SHP77 (cell line): ENCODE data around the gene TUFT1.
"Not testable (repeated sequence)": the region's sequence is repeated elsewhere in the genome, so short reads cannot be mapped to it uniquely, and the experiment has no call there.

Source experiments
- DNase-seq, 2 experiments: peaks; one replicate each; lab custom pipeline; 2025; lab: John Stamatoyannopoulos, UW

The TUFT1 gene

GRCh38 chr1:151512326-151512725 is 27.8 kb upstream of the TUFT1 start:
- DNase-seq: no peak

GRCh38 chr1:151512801-151513625 is 27.1 kb upstream of the TUFT1 start:
- no peak for DNase-seq

GRCh38 chr1:151513626-151514121 is 26.4 kb upstream of the TUFT1 start:
- DNase-seq: peak in 1 of 2 experiments; percentile 14

GRCh38 chr1:151514366-151514765 is 25.7 kb upstream of the TUFT1 start:
- DNase-seq: no peak

GRCh38 chr1:151515265-151515664 is 24.8 kb upstream of the TUFT1 start:
- DNase-seq: no peak

- no peak for DNase-seq
These were observed 24.0 kb upstream of the TUFT1 start for GRCh38 chr1:151516031-151516511.

GRCh38 chr1:151518431-151518830 is 21.7 kb upstream of the TUFT1 start:
- DNase-seq: no peak

GRCh38 chr1:151518936-151519335 is 21.2 kb upstream of the TUFT1 start:
- no peak for DNase-seq

GRCh38 chr1:151519667-151520066 is 20.4 kb upstream of the TUFT1 start:
- DNase-seq: no peak

- no peak for DNase-seq
These were observed 19.8 kb upstream of the TUFT1 start for GRCh38 chr1:151520359-151520758.

- not testable (repeated sequence) for DNase-seq
These were observed 17.7 kb upstream of the TUFT1 start for GRCh38 chr1:151522427-151522826.

GRCh38 chr1:151523326-151523725 is 16.8 kb upstream of the TUFT1 start:
- no peak for DNase-seq

- DNase-seq: no peak
These were observed 15.4 kb upstream of the TUFT1 start for GRCh38 chr1:151524736-151525135.

- DNase-seq: no peak
These were observed 13.2 kb upstream of the TUFT1 start for GRCh38 chr1:151526735-151527525.

- DNase-seq: no peak
These were observed 10.9 kb upstream of the TUFT1 start for GRCh38 chr1:151529211-151529702.

GRCh38 chr1:151529781-151530180 is 10.3 kb upstream of the TUFT1 start:
- DNase-seq: no peak

- no peak for DNase-seq
These were observed 9.6 kb upstream of the TUFT1 start for GRCh38 chr1:151530461-151530860.

GRCh38 chr1:151533870-151534269 is 6.2 kb upstream of the TUFT1 start:
- no peak for DNase-seq

GRCh38 chr1:151534662-151535278 is 5.3 kb upstream of the TUFT1 start:
- DNase-seq: peak; percentile 74 to 87

- DNase-seq: no peak
These were observed 4.5 kb upstream of the TUFT1 start for GRCh38 chr1:151535326-151536271.

GRCh38 chr1:151536499-151536898 is 3.6 kb upstream of the TUFT1 start:
- DNase-seq: no peak
